Mesenchymal stem cell (in vitro differentiated cells and primary cell): ENCODE measurements around the gene ACAN. TPM values are rescaled to one million over a fixed set of nuclear protein-coding genes. Genes with fewer than 3 reads are reported as not detected.

ENCODE experiments used
- DNase-seq: peaks from one replicate; pipeline ENCODE4 v3.0.0-alpha.2; 2013
- H2AFZ ChIP-seq: one replicate; pipeline ENCODE4 v1.6.1; 2013; ENCODE audit warnings: low read depth, mild to moderate bottlenecking, control low read depth, inconsistent platforms, low read length, moderate library complexity
- H2AK5ac ChIP-seq: 2 replicates; pipeline ENCODE4 v1.6.1; 2013; ENCODE audit warnings: low read length, moderate library complexity, mild to moderate bottlenecking, inconsistent platforms; ENCODE audit not compliant: severe bottlenecking
- H2BK120ac ChIP-seq: one replicate; pipeline ENCODE4 v1.6.1; 2013; ENCODE audit warnings: low read depth, mild to moderate bottlenecking, inconsistent platforms, low read length, moderate library complexity
- H2BK12ac ChIP-seq, 2 experiments: one replicate each; pipeline ENCODE4 v1.6.1; 2013; ENCODE audit warnings: inconsistent platforms in 2 of 2, low read length in 2 of 2, mild to moderate bottlenecking in 2 of 2, moderate library complexity in 2 of 2, control low read depth in 1 of 2
- H2BK15ac ChIP-seq: one replicate; pipeline ENCODE4 v1.6.1; 2013; ENCODE audit warnings: mild to moderate bottlenecking, low read depth, inconsistent platforms; ENCODE audit not compliant: poor library complexity, severe bottlenecking
- H2BK5ac ChIP-seq: 2 replicates; pipeline ENCODE4 v1.6.1; 2013; ENCODE audit warnings: low read depth, mild to moderate bottlenecking, low read length, control low read depth, inconsistent platforms; ENCODE audit not compliant: poor library complexity, severe bottlenecking
- H3K14ac ChIP-seq, 2 experiments: one replicate each; pipeline ENCODE4 v1.6.1; 2013; ENCODE audit warnings: inconsistent platforms in 2 of 2, low read length in 2 of 2, control low read depth in 1 of 2, mild to moderate bottlenecking in 1 of 2, moderate library complexity in 1 of 2
- H3K18ac ChIP-seq, 2 experiments: one replicate each; pipeline ENCODE4 v1.6.1; 2013; ENCODE audit warnings: inconsistent platforms in 2 of 2, low read length in 2 of 2, control low read depth in 1 of 2, low read depth in 1 of 2, mild to moderate bottlenecking in 1 of 2
- H3K23ac ChIP-seq, 2 experiments: one replicate each; pipeline ENCODE4 v1.6.1; 2013; ENCODE audit warnings: inconsistent platforms in 2 of 2, low read length in 2 of 2, mild to moderate bottlenecking in 2 of 2, moderate library complexity in 2 of 2, control low read depth in 1 of 2
- H3K27ac ChIP-seq: 2 replicates; pipeline ENCODE4 v1.5.1; 2013; ENCODE audit warnings: mild to moderate bottlenecking, moderate library complexity, low read length, control low read depth, inconsistent platforms; ENCODE audit not compliant: poor library complexity, severe bottlenecking
- H3K27me3 ChIP-seq, 2 experiments: 2 replicates each; pipeline versions ENCODE4 v1.6.1 to v1.7.0; 2013; ENCODE audit warnings: low read length in 2 of 2, mild to moderate bottlenecking in 2 of 2, moderate library complexity in 2 of 2, control low read depth in 1 of 2, inconsistent platforms in 1 of 2; ENCODE audit not compliant: control insufficient read depth in 1 of 2, insufficient read depth in 1 of 2
- H3K36me3 ChIP-seq, 2 experiments: 2 replicates each; pipeline versions ENCODE4 v1.6.1 to v1.7.0; 2013; ENCODE audit warnings: low read length in 2 of 2, control low read depth in 1 of 2, inconsistent platforms in 1 of 2, low read depth in 1 of 2, mild to moderate bottlenecking in 1 of 2; ENCODE audit not compliant: insufficient read depth in 2 of 2, control insufficient read depth in 1 of 2
- H3K4ac ChIP-seq, 2 experiments: one replicate each; pipeline ENCODE4 v1.6.1; 2013; ENCODE audit warnings: inconsistent platforms in 2 of 2, low read length in 2 of 2, mild to moderate bottlenecking in 2 of 2, moderate library complexity in 2 of 2, control low read depth in 1 of 2, low read depth in 1 of 2
- H3K4me1 ChIP-seq: 2 replicates; pipeline ENCODE4 v1.6.1; 2013; ENCODE audit warnings: low read depth, low read length, control low read depth; ENCODE audit not compliant: control insufficient read depth, insufficient read depth
- H3K4me2 ChIP-seq: 2 replicates; pipeline ENCODE4 v1.6.1; 2013; ENCODE audit warnings: low read length, mild to moderate bottlenecking, inconsistent platforms; ENCODE audit not compliant: poor library complexity, severe bottlenecking
- H3K4me3 ChIP-seq, 2 experiments: 2 replicates each; pipeline versions ENCODE4 v1.5.1 to v1.7.0; 2013; ENCODE audit warnings: low read length in 2 of 2, mild to moderate bottlenecking in 2 of 2, control low read depth in 1 of 2, low read depth in 1 of 2; ENCODE audit not compliant: insufficient read depth in 1 of 2
- H3K79me1 ChIP-seq: replicated peaks from 2 replicates; pipeline ENCODE4 v1.6.1; 2013; ENCODE audit warnings: mild to moderate bottlenecking, control low read depth, low read length, inconsistent platforms; ENCODE audit not compliant: poor library complexity, severe bottlenecking
- H3K9ac ChIP-seq: 2 replicates; pipeline ENCODE4 v1.7.0; 2013; ENCODE audit warnings: mild to moderate bottlenecking, low read length, moderate library complexity
- H3K9me3 ChIP-seq: 2 replicates; pipeline ENCODE4 v1.7.0; 2013; ENCODE audit warnings: mild to moderate bottlenecking, low read length; ENCODE audit not compliant: control insufficient read depth
- H4K8ac ChIP-seq: one replicate; pipeline ENCODE4 v1.6.1; 2013; ENCODE audit warnings: inconsistent platforms, mild to moderate bottlenecking, low read length, moderate library complexity
- H4K91ac ChIP-seq: one replicate; pipeline ENCODE4 v1.6.1; 2013; ENCODE audit warnings: mild to moderate bottlenecking, low read length, inconsistent platforms
- WGBS: methylation state at CpG from one replicate; pipeline ENCODE4 v1.1.7; 2013; ENCODE audit warnings: mixed read lengths; 5-methylcytosine and 5-hydroxymethylcytosine counted together
- polyA plus RNA-seq, 2 experiments: library from polyadenylated mRNA; stranded (reverse); fragments of 200-250 nt; gene quantifications; one replicate each; pipeline ENCODE4 v1.2.3, GENCODE V29; 2013

Gene ACAN
- 0.28 TPM for polyA plus RNA-seq (2013, experiment 1 of 2)
- polyA plus RNA-seq (2013, experiment 2 of 2): 0.37 TPM

- no peak within 1 kb of the TSS for H2BK12ac ChIP-seq
- peak within 1 kb of the TSS in 1 of 2 experiments; percentile 37 for H3K4me3 ChIP-seq
- no peak within 1 kb of the TSS for H3K4me2 ChIP-seq
- H3K18ac ChIP-seq: no peak within 1 kb of the TSS
- no peak within 1 kb of the TSS for H3K27ac ChIP-seq
- no peak within 1 kb of the TSS for H2AK5ac ChIP-seq
- no peak within 1 kb of the TSS for H2AFZ ChIP-seq
- no peak within 1 kb of the TSS for H3K23ac ChIP-seq
- H4K8ac ChIP-seq: no peak within 1 kb of the TSS
- peaks cover 6% of the 10 kb centered on the region for H3K4me1 ChIP-seq
- H2BK120ac ChIP-seq: no peak within 1 kb of the TSS
- no peaks in the 10 kb centered on the region for H3K79me1 ChIP-seq
- H3K4ac ChIP-seq: no peak within 1 kb of the TSS
- H3K36me3 ChIP-seq: no peaks in the 10 kb centered on the region
- H3K27me3 ChIP-seq: peaks cover 71 to 72% of the 10 kb centered on the region in 2 experiments
- no peak within 1 kb of the TSS for H4K91ac ChIP-seq
- no peak within 1 kb of the TSS for H2BK15ac ChIP-seq
- H3K9ac ChIP-seq: no peak within 1 kb of the TSS
- no peak within 1 kb of the TSS for H2BK5ac ChIP-seq
- DNase-seq: no peak
- no peak within 1 kb of the TSS for H3K14ac ChIP-seq
- H3K9me3 ChIP-seq: no peaks in the 10 kb centered on the region
- 3% methylated on average over 16 of the region's 61 CpGs for WGBS
Measured at GRCh38 chr15:88803241-88803919, at the start of gene ACAN. Gene ACAN (plus strand): TSS chr15:88803436. CDS start chr15:88836207, 32,771 bp downstream.

GRCh38 chr15:88756521-88756920 is 46.7 kb upstream of the ACAN start:
- H2AFZ ChIP-seq: no peak overlapping the region
- H3K23ac ChIP-seq: no peak overlapping the region
- H4K8ac ChIP-seq: no peak overlapping the region
- no peak overlapping the region for H3K14ac ChIP-seq
- no peak overlapping the region for H2BK15ac ChIP-seq
- no peaks in the 10 kb centered on the region for H3K79me1 ChIP-seq
- H3K27me3 ChIP-seq: peaks cover 14 to 83% of the 10 kb centered on the region in 2 experiments
- H3K18ac ChIP-seq: no peak overlapping the region
- H3K36me3 ChIP-seq: no peaks in the 10 kb centered on the region
- H4K91ac ChIP-seq: no peak overlapping the region
- no peak overlapping the region for H2BK5ac ChIP-seq
- peaks cover 16% of the 10 kb centered on the region for H3K9me3 ChIP-seq
- no peak overlapping the region for H3K4ac ChIP-seq
- H2AK5ac ChIP-seq: no peak overlapping the region
- H3K27ac ChIP-seq: no peak overlapping the region
- H3K4me2 ChIP-seq: no peak overlapping the region
- 73% methylated on average over 4 of the region's 4 CpGs for WGBS
- no peak for DNase-seq
- H2BK120ac ChIP-seq: no peak overlapping the region
- H2BK12ac ChIP-seq: no peak overlapping the region
- no peak overlapping the region for H3K4me3 ChIP-seq
- no peaks in the 10 kb centered on the region for H3K4me1 ChIP-seq
- H3K9ac ChIP-seq: no peak overlapping the region

- Histone ChIP-seq H3K14ac (no peak overlapping the region), H3K18ac (no peak overlapping the region), H3K36me3 (no peaks in the 10 kb centered on the region), H3K79me1 (no peaks in the 10 kb centered on the region), H2BK12ac (no peak overlapping the region), H3K4me1 (no peaks in the 10 kb centered on the region), H2AFZ (no peak overlapping the region), H2AK5ac (no peak overlapping the region), H2BK15ac (no peak overlapping the region), H4K91ac (no peak overlapping the region), H3K4me3 (no peak overlapping the region), H3K27me3 (peaks cover 15 to 79% of the 10 kb centered on the region in 2 experiments), H2BK5ac (no peak overlapping the region), H3K4ac (no peak overlapping the region), H3K27ac (no peak overlapping the region), H3K23ac (no peak overlapping the region), H4K8ac (no peak overlapping the region), H2BK120ac (no peak overlapping the region), H3K9me3 (peaks cover 16% of the 10 kb centered on the region), H3K4me2 (no peak overlapping the region), H3K9ac (no peak overlapping the region)
- no peak for DNase-seq
- 77% methylated on average over 3 of the region's 3 CpGs for WGBS
Measured at GRCh38 chr15:88756921-88757320, 46.3 kb upstream of the ACAN start.

- Histone ChIP-seq H3K27ac (no peak overlapping the region), H2BK15ac (no peak overlapping the region), H3K9ac (no peak overlapping the region), H4K8ac (no peak overlapping the region), H3K4me2 (no peak overlapping the region), H2AK5ac (no peak overlapping the region), H4K91ac (no peak overlapping the region), H2AFZ (no peak overlapping the region), H3K23ac (no peak overlapping the region), H3K4me3 (no peak overlapping the region), H3K4me1 (no peaks in the 10 kb centered on the region), H3K14ac (no peak overlapping the region), H3K4ac (no peak overlapping the region), H3K27me3 (peaks cover 16 to 72% of the 10 kb centered on the region in 2 experiments), H3K36me3 (no peaks in the 10 kb centered on the region), H3K9me3 (peaks cover 16% of the 10 kb centered on the region), H3K79me1 (no peaks in the 10 kb centered on the region), H2BK12ac (no peak overlapping the region), H3K18ac (no peak overlapping the region), H2BK120ac (no peak overlapping the region), H2BK5ac (no peak overlapping the region)
- 26% methylated on average over 1 of the region's 1 CpG for WGBS
- DNase-seq: no peak
Measured at GRCh38 chr15:88759872-88760271, 43.4 kb upstream of the ACAN start.
